HepG2 (cell line): Measurements from ENCODE around the gene PLIN4. TPM values are rescaled to one million over a fixed set of nuclear protein-coding genes. Genes with fewer than 3 reads are reported as not detected.

Experiments used
- FLYWCH1 ChIP-seq: sonication (generic); formaldehyde crosslinking; IDR thresholded peaks from 2 replicates; pipeline ENCODE4 v1.8.1; 2023; ENCODE audit warnings: mild to moderate bottlenecking, missing genetic modification reagents
- HMG20A ChIP-seq: IDR thresholded peaks from 2 replicates; pipeline ENCODE4 v1.6.1; 2016; ENCODE audit warnings: borderline replicate concordance
- IKZF5 ChIP-seq: IDR thresholded peaks from 2 replicates; pipeline ENCODE4 v1.6.1; 2018; ENCODE audit warnings: missing genetic modification reagents, mild to moderate bottlenecking, missing compliant biosample characterization
- ISL2 ChIP-seq: sonication (generic); formaldehyde crosslinking; IDR thresholded peaks from 2 replicates; pipeline ENCODE4 v1.5.0; 2020; ENCODE audit warnings: missing genetic modification reagents
- KDM5B ChIP-seq: sonication (generic); formaldehyde crosslinking; IDR thresholded peaks from 2 replicates; pipeline ENCODE4 v1.4.0; 2020; ENCODE audit warnings: missing genetic modification reagents, mild to moderate bottlenecking, borderline replicate concordance
- NFAT5 ChIP-seq: sonication (generic); formaldehyde crosslinking; IDR thresholded peaks from 2 replicates; pipeline ENCODE4 v1.4.0; 2020; ENCODE audit warnings: missing genetic modification reagents
- PHF20 ChIP-seq: sonication (generic); formaldehyde crosslinking; IDR thresholded peaks from 2 replicates; pipeline ENCODE4 v1.5.0; 2020; ENCODE audit warnings: mild to moderate bottlenecking, missing genetic modification reagents
- SETDB1 ChIP-seq: sonication (generic); formaldehyde crosslinking; IDR thresholded peaks from 2 replicates; pipeline ENCODE4 v1.5.1; 2020; ENCODE audit warnings: missing genetic modification reagents, mild to moderate bottlenecking, borderline replicate concordance
- TFAP4 ChIP-seq: sonication (generic); IDR thresholded peaks from 2 replicates; pipeline ENCODE4 v1.6.1; 2016; ENCODE audit warnings: low read depth, borderline replicate concordance
- TFE3 ChIP-seq: IDR thresholded peaks from 2 replicates; pipeline ENCODE4 v1.6.1; 2016
- U2AF1 ChIP-seq: fragments of 200-400 bp; formaldehyde crosslinking; optimal IDR thresholded peaks from 2 replicates; pipeline ENCODE3; 2017; ENCODE audit warnings: mild to moderate bottlenecking, low read depth, low read length
- ZBTB1 ChIP-seq: sonication (generic); formaldehyde crosslinking; IDR thresholded peaks from 2 replicates; pipeline ENCODE4 v1.4.0; 2020; ENCODE audit warnings: missing genetic modification reagents, borderline replicate concordance
- ZNF276 ChIP-seq: sonication (generic); formaldehyde crosslinking; IDR thresholded peaks from 2 replicates; pipeline ENCODE4 v1.4.0; 2020; ENCODE audit warnings: mild to moderate bottlenecking, low read depth, missing genetic modification reagents
- ZNF343 ChIP-seq: sonication (generic); formaldehyde crosslinking; IDR thresholded peaks from 2 replicates; pipeline ENCODE4 v1.4.0; 2020; ENCODE audit warnings: mild to moderate bottlenecking, missing genetic modification reagents
- ZNF350 ChIP-seq: sonication (generic); formaldehyde crosslinking; IDR thresholded peaks from 2 replicates; pipeline ENCODE4 v1.4.0; 2020; ENCODE audit warnings: mild to moderate bottlenecking, low read depth, missing genetic modification reagents, borderline replicate concordance
- ZNF441 ChIP-seq: sonication (generic); formaldehyde crosslinking; IDR thresholded peaks from 2 replicates; pipeline ENCODE4 v1.7.0; 2021; ENCODE audit warnings: missing genetic modification reagents, borderline replicate concordance
- ZNF556 ChIP-seq: sonication (generic); formaldehyde crosslinking; IDR thresholded peaks from 2 replicates; pipeline ENCODE4 v1.4.0; 2020; ENCODE audit warnings: mild to moderate bottlenecking, missing genetic modification reagents, borderline replicate concordance
- ZNF777 ChIP-seq: sonication (generic); formaldehyde crosslinking; IDR thresholded peaks from 2 replicates; pipeline ENCODE4 v1.4.0; 2020; ENCODE audit warnings: missing genetic modification reagents
- ZNF790 ChIP-seq: sonication (generic); formaldehyde crosslinking; IDR thresholded peaks from 2 replicates; pipeline ENCODE4 v1.8.0; 2022; ENCODE audit warnings: missing genetic modification reagents, mild to moderate bottlenecking, borderline replicate concordance
- polyA plus RNA-seq, 8 experiments: library from polyadenylated mRNA; depleted of rRNA in 3 of 8; stranded (reverse) in 7 of 8; unstranded in 1 of 8; fragments of >200 nt; fragmentation: Illumina TruSeq in 4 of 8; extraction: Trizol in 4 of 8; gene quantifications; 2 replicates each; pipeline versions ENCODE4 v1.2.1 to v1.2.3, GENCODE V29; 2011 to 2016; ENCODE audit warnings: low read depth in 4 of 8, missing spikeins in 1 of 8, mixed read lengths in 1 of 8; ENCODE audit not compliant: insufficient read depth in 1 of 8
- total RNA-seq, 5 experiments: library from RNA; depleted of rRNA; stranded (reverse); fragments of >200 nt; fragmentation: Illumina TruSeq; extraction: Trizol; gene quantifications; 2 replicates each; pipeline ENCODE4 v1.2.3, GENCODE V29; 2016; ENCODE audit warnings: low read depth in 1 of 5

PLIN4 gene
- total and polyA plus RNA-seq, 2 of the 13 experiments (the other 11 are each of a cell fraction or from before 2014, with no cell fraction given) = 1.1 to 1.3 TPM

- TF ChIP-seq TFE3 (CRISPR knock-in tag) (peak; percentile 74), ZNF556 (no peak), ZNF276 (CRISPR knock-in tag) (0 out of 2 replicates have a peak, but pooled peaks have one; percentile 34), ZNF350 (CRISPR knock-in tag) (peak; percentile 63), ZNF441 (CRISPR knock-in tag) (0 out of 2 replicates have a peak, but pooled peaks have one; percentile 31), ZNF790 (CRISPR knock-in tag) (no peak), PHF20 (no peak), SETDB1 (no peak), TFAP4 (peak; percentile 26; the same call in 1 of the 2 replicates), KDM5B (CRISPR knock-in tag) (peak; percentile 92; the same call in 1 of the 2 replicates), NFAT5 (CRISPR knock-in tag) (peak; percentile 72; the same call in 1 of the 2 replicates), IKZF5 (peak; percentile 89), ZBTB1 (CRISPR knock-in tag) (no peak), ZNF343 (CRISPR knock-in tag) (0 out of 2 replicates have a peak, but pooled peaks have one; percentile 66), FLYWCH1 (CRISPR knock-in tag) (no peak), U2AF1 (no peak), HMG20A (peak; percentile 54), ZNF777 (no peak), ISL2 (CRISPR knock-in tag) (0 out of 2 replicates have a peak, but pooled peaks have one; percentile 36)
Measured at GRCh38 chr19:4531562-4532165, 13.4 kb upstream of the PLIN4 start (continued).
